Caco-2 (cell line): Measurements from ENCODE around the gene BABAM1. TPM values are rescaled to one million over a fixed set of nuclear protein-coding genes. Genes with fewer than 3 reads are reported as not detected.

Source experiments
- BruUV-seq: library from RNA; stranded (reverse); fragments of 400-500 nt; replicated peaks from 2 replicates; lab custom pipeline; 2021; lab: Mats Ljungman, UMichigan
- CTCF ChIA-PET: fragments of 300-600 bp; sonication (Branson Sonifier 250); formaldehyde crosslinking; loops from one replicate; lab custom pipeline; 2022; ENCODE audit warnings: antibody characterized with exemption; lab: Charles Lee
- POLR2A ChIA-PET: fragments of 300-600 bp; sonication (Branson Sonifier 250); formaldehyde crosslinking; loops from one replicate; lab custom pipeline; 2022; ENCODE audit warnings: antibody characterized with exemption; lab: Charles Lee
- DNase-seq, 2 experiments: peaks; one replicate each; pipeline versions ENCODE4 v3.0.0 to v3.0.0-alpha.2; 2020 to 2022
- H3K27me3 ChIP-seq: replicated peaks from 2 replicates; pipeline ENCODE4 v1.6.0; 2011; ENCODE audit warnings: low read length; ENCODE audit not compliant: control insufficient read depth, insufficient read depth
- H3K36me3 ChIP-seq: 2 replicates; pipeline ENCODE4 v1.5.1; 2011; ENCODE audit warnings: low read length; ENCODE audit not compliant: control insufficient read depth, insufficient read depth
- H3K4me1 ChIP-seq: fragments of 250-450 bp; sonication (Bioruptor Pico); 2 replicates; pipeline ENCODE4 v1.5.1; 2020; ENCODE audit warnings: mild to moderate bottlenecking
- H3K4me3 ChIP-seq: 2 replicates; pipeline ENCODE4 v1.5.1; 2011; ENCODE audit warnings: low read depth, mild to moderate bottlenecking, control low read depth, low read length
- H3K9me3 ChIP-seq: fragments of 250-450 bp; sonication (Bioruptor Pico); 2 replicates; pipeline ENCODE4 v1.5.1; 2020; ENCODE audit warnings: mild to moderate bottlenecking, moderate library complexity
- H3K27ac Mint-ChIP-seq: one replicate; pipeline ENCODE4 v1.8.0; 2022; ENCODE audit warnings: mixed read lengths; ENCODE audit not compliant: unreplicated experiment
- H3K27me3 Mint-ChIP-seq: one replicate; pipeline ENCODE4 v1.8.0; 2022; ENCODE audit warnings: mixed read lengths; ENCODE audit not compliant: insufficient read depth, unreplicated experiment
- H3K36me3 Mint-ChIP-seq: one replicate; pipeline ENCODE4 v1.8.0; 2022; ENCODE audit warnings: mild to moderate bottlenecking, mixed read lengths; ENCODE audit not compliant: insufficient read depth, unreplicated experiment
- H3K4me1 Mint-ChIP-seq: one replicate; pipeline ENCODE4 v1.8.0; 2022; ENCODE audit warnings: low read depth, mixed read lengths; ENCODE audit not compliant: unreplicated experiment
- H3K4me3 Mint-ChIP-seq: one replicate; pipeline ENCODE4 v1.8.0; 2022; ENCODE audit warnings: mild to moderate bottlenecking, moderate library complexity, mixed read lengths; ENCODE audit not compliant: unreplicated experiment
- H3K9me3 Mint-ChIP-seq: one replicate; pipeline ENCODE4 v1.8.0; 2022; ENCODE audit warnings: mixed read lengths; ENCODE audit not compliant: unreplicated experiment
- intact Hi-C: fragments of 100-400 bp; cut with micrococcal nuclease; formaldehyde crosslinking; loops from one replicate; pipeline ENCODE4 v1.10.0; 2022; ENCODE audit not compliant: unreplicated experiment
- total RNA-seq: library from RNA; stranded (reverse); gene quantifications from 2 replicates; pipeline ENCODE4 v1.2.3, GENCODE V29; 2022
- TF ChIP-seq, protein P1 (sequence below), 2 experiments: fragments of 200-600 bp in 1 of 2; IDR thresholded peaks; 1 replicate in 1 of 2; 2 replicates in 1 of 2; pipeline versions ENCODE4 v1.5.1 to v1.8.0; 2011 to 2022; ENCODE audit warnings: antibody characterized with exemption in 1 of 2, control low read depth in 1 of 2, inconsistent platforms in 1 of 2, low read depth in 1 of 2, low read length in 1 of 2, mild to moderate bottlenecking in 1 of 2, moderate library complexity in 1 of 2; ENCODE audit not compliant: insufficient read depth in 1 of 2, severe bottlenecking in 1 of 2, unreplicated experiment in 1 of 2

The BABAM1 gene
- total RNA-seq, 1 experiment from 2014 or later, result 91.7 TPM

DNA sequence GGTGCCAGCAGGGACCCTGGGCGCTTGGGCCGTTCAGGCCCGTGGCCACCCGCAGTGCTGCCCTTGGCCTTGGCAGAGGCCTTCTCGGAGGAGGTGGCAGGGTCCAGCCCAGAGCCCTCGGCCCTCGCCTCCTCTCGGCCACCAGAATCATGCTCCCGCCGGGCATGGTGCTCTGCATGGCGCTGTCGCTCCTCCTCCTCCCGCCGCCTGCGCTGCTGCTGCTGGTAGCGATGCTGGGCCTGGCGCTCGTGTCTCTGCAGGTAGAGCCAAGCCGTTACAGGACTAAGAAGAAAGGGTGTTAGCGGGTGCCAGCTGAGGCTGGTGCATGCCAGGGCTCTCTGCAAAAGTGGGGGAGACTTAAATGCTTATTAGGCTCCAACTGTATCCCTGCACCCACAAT is 57.9 kb downstream of the BABAM1 start:
- H3K36me3 ChIP-seq, result no peaks in the 10 kb centered on the region; the same call in 1 of the 2 replicates
- Mint-ChIP-seq H3K4me1 (no peaks in the 10 kb centered on the region), H3K9me3 (no peaks in the 10 kb centered on the region), H3K4me3 (no peak overlapping the region), H3K36me3 (peaks cover 36% of the 10 kb centered on the region), H3K27me3 (no peaks in the 10 kb centered on the region), H3K27ac (no peak overlapping the region)
- no peak for DNase-seq
- H3K9me3 ChIP-seq, result no peaks in the 10 kb centered on the region
- no peak overlapping the region for H3K4me3 ChIP-seq
- H3K4me1 ChIP-seq, result peaks cover 20% of the 10 kb centered on the region
- ChIA-PET CTCF (interaction anchor here (1.1 kb wide), 1 partner anchor 33 kb away, joined by 3 read pairs; no protein-coding TSS in a partner anchor), POLR2A (interaction anchor here (0.6 kb wide), 1 partner anchor 968 kb away, joined by 5 read pairs; no protein-coding TSS in a partner anchor)
- H3K27me3 ChIP-seq, result no peaks in the 10 kb centered on the region
- TF ChIP-seq, protein P1, sequence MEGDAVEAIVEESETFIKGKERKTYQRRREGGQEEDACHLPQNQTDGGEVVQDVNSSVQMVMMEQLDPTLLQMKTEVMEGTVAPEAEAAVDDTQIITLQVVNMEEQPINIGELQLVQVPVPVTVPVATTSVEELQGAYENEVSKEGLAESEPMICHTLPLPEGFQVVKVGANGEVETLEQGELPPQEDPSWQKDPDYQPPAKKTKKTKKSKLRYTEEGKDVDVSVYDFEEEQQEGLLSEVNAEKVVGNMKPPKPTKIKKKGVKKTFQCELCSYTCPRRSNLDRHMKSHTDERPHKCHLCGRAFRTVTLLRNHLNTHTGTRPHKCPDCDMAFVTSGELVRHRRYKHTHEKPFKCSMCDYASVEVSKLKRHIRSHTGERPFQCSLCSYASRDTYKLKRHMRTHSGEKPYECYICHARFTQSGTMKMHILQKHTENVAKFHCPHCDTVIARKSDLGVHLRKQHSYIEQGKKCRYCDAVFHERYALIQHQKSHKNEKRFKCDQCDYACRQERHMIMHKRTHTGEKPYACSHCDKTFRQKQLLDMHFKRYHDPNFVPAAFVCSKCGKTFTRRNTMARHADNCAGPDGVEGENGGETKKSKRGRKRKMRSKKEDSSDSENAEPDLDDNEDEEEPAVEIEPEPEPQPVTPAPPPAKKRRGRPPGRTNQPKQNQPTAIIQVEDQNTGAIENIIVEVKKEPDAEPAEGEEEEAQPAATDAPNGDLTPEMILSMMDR (IDR thresholded peaks at IDR 0.05; ENCODE audit: insufficient read depth in 1 of 2, low read depth in 1 of 2, low read length in 1 of 2, severe bottlenecking in 1 of 2, unreplicated experiment in 1 of 2), result no peak
- BruUV-seq, result no TSS peak
- intact Hi-C loops, result loop anchor here (5.0 kb wide), 1 partner anchor 33 kb away; no protein-coding TSS in a partner anchor

DNA sequence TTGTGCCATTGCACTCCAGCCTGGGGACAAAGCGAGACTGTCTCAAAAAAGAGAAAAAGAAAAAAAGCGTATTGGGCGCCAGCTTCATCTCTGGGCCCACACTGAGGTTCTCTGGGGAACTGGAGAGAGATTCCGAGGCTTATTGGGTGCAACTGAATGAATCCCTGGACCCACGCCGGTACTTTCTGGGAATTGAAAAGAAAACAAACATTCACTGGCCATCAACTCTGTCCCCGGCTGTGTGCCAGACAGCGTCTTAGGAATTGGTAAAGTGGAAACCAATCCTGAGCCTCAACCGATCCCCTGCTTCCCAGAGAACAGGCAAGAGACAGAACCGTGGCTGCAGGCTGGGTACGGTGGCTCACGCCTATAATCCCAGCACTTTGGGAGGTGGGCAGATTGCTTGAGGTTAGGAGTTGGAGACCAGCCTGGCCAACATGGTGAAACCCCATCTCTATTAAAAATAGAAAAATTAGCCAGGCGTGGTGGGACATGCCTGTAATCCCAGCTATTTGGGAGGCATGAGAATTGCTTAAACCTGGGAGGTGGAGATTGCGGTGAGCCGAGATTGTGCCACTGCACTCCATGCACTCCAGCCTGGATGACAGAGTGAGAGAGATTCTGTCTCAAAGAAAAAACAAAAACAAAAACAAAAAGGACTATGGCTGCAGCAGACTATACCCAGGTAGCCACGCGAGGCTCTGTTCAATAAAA is 58.8 kb downstream of the BABAM1 start:
- Histone ChIP-seq H3K4me1 (peaks cover 20% of the 10 kb centered on the region), H3K9me3 (no peaks in the 10 kb centered on the region), H3K36me3 (no peaks in the 10 kb centered on the region; the same call in none of the 2 replicates), H3K27me3 (no peaks in the 10 kb centered on the region), H3K4me3 (no peak overlapping the region)
- Mint-ChIP-seq H3K9me3 (no peaks in the 10 kb centered on the region), H3K36me3 (peaks cover 35% of the 10 kb centered on the region), H3K4me1 (no peaks in the 10 kb centered on the region), H3K4me3 (no peak overlapping the region), H3K27me3 (no peaks in the 10 kb centered on the region), H3K27ac (no peak overlapping the region)
- no TSS peak for BruUV-seq
- intact Hi-C loops, result loop anchor here (5.0 kb wide), 1 partner anchor 34 kb away; no protein-coding TSS in a partner anchor
- TF ChIP-seq, protein P1 (IDR thresholded peaks at IDR 0.05; ENCODE audit: insufficient read depth in 1 of 2, low read depth in 1 of 2, low read length in 1 of 2, severe bottlenecking in 1 of 2, unreplicated experiment in 1 of 2), result no peak
- CTCF ChIA-PET, result interaction anchor here (0.5 to 1.7 kb wide), 3 partner anchors 10 to 34 kb away, joined by 3 to 7 read pairs (median 7); partner anchors contain the start of gene MRPL34
- no peak for DNase-seq
- POLR2A ChIA-PET, result interaction anchor here (0.9 kb wide), 1 partner anchor 17 kb away, joined by 4 read pairs; no protein-coding TSS in a partner anchor

DNA sequence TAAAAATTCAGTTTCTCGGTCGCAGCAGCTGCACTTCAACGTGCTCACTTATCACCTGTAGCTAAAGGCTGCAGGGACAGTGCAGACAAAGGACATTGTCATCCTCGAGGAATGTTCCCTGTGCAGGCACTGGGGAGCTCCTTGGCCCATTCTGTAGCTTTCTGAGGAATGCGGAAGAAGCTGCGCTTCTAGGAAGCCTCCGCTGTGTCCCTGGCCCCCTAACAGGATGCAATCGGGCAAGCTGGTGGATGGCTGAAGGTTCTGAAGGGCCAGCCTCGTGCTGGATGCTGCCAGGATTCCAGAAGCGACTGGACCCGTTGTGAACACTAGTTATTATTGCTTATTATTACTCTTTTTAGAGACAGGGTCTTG is 59.3 kb downstream of the BABAM1 start:
- no peaks in the 10 kb centered on the region; the same call in none of the 2 replicates for H3K36me3 ChIP-seq
- TF ChIP-seq, protein P1 (IDR thresholded peaks at IDR 0.05; ENCODE audit: insufficient read depth in 1 of 2, low read depth in 1 of 2, low read length in 1 of 2, severe bottlenecking in 1 of 2, unreplicated experiment in 1 of 2), result no peak
- CTCF ChIA-PET, result interaction anchor here (0.5 to 1.7 kb wide), 2 partner anchors 10 to 21 kb away, joined by 7 read pairs; partner anchors contain the start of gene MRPL34
- no peak overlapping the region for H3K4me3 ChIP-seq
- H3K9me3 ChIP-seq, result no peaks in the 10 kb centered on the region
- intact Hi-C loops, result loop anchor here (5.0 kb wide), 1 partner anchor 34 kb away; no protein-coding TSS in a partner anchor
- peaks cover 30% of the 10 kb centered on the region for H3K36me3 Mint-ChIP-seq
- no peak for DNase-seq
- H3K4me3 Mint-ChIP-seq, result no peak overlapping the region
- H3K27me3 ChIP-seq, result no peaks in the 10 kb centered on the region
- BruUV-seq, result no TSS peak
- POLR2A ChIA-PET, result interaction anchor here (0.6 to 0.9 kb wide), 2 partner anchors 18 to 19 kb away, joined by 4 read pairs; no protein-coding TSS in a partner anchor
- H3K27me3 Mint-ChIP-seq, result no peaks in the 10 kb centered on the region
- H3K4me1 Mint-ChIP-seq, result no peaks in the 10 kb centered on the region
- H3K4me1 ChIP-seq, result peaks cover 20% of the 10 kb centered on the region
- no peaks in the 10 kb centered on the region for H3K9me3 Mint-ChIP-seq
- H3K27ac Mint-ChIP-seq, result no peak overlapping the region
